Measurements from ENCODE around the gene PDE4B.
A peak's percentile ranks its signal among the peaks of the same experiment; 100 is the strongest.

Gene PDE4B

GRCh38 chr1:65792669-65793358, at the start of gene PDE4B:
PDE4B (plus strand) TSS chr1:65792895.
- no peak for DNase-seq

GRCh38 chr1:65744731-65745130, 48.0 kb upstream of the PDE4B start:
- DNase-seq: no peak

DNA sequence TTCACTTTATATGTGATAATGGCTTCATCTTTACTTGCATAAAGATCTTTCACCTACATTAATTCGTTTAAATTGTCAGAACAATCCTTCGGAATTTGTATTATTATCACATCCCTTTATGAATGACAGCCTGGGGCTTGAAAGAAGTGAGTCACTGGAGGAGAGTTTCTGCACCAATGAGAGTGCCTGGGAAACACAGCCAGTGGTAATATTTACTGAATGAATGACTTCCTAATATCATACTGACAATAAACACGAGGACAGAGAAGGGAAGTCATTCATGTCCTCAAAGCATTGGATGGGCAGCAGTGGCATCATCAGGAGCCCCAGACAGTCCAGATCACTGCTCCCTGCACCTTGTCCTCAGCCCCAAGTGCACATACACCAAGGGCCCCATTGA, 40.7 kb upstream of the PDE4B start:
- no peak for DNase-seq

DNA sequence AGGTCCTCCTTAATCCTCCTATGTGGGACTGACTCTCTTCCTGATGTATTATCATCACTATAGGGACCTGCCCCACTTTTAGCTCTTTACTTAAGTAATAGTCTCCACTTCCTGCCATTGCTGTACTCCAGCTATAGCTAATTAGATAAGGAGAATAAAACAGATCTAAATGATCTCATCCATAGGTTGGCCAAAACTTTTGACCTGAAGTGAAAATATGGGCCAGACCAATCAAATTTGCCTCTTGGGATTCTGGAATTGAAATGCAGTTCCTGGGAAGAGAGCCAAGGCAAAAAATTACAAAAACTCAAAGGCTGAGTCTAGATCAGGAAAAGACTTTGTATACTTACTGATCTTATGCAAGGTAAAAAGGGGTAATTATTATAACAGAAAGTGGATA, 36.1 kb upstream of the PDE4B start:
- no peak for DNase-seq

DNA sequence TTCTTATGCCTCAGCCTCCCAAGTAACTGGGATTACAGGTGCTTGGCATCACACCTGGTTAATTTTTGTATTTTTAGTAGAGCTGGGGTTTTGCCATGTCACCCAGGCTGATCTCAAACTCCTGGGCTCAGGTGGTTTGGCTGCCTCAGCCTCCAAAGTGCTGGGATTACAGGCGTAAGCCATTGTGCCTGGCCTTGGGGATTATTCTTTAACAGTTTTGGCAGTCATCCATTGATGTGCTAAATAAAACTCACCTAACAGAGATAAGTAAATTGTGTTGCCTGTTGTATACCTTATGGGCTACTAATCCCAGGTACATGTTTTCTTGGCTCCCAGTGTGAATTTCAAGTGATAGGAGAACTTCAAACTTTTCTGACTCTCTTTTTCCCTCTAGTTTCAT, 35.2 kb upstream of the PDE4B start:
- no peak for DNase-seq

GRCh38 chr1:65758128-65758527, 34.6 kb upstream of the PDE4B start:
- no peak for DNase-seq

GRCh38 chr1:65759516-65759915, 33.2 kb upstream of the PDE4B start:
- no peak for DNase-seq

DNA sequence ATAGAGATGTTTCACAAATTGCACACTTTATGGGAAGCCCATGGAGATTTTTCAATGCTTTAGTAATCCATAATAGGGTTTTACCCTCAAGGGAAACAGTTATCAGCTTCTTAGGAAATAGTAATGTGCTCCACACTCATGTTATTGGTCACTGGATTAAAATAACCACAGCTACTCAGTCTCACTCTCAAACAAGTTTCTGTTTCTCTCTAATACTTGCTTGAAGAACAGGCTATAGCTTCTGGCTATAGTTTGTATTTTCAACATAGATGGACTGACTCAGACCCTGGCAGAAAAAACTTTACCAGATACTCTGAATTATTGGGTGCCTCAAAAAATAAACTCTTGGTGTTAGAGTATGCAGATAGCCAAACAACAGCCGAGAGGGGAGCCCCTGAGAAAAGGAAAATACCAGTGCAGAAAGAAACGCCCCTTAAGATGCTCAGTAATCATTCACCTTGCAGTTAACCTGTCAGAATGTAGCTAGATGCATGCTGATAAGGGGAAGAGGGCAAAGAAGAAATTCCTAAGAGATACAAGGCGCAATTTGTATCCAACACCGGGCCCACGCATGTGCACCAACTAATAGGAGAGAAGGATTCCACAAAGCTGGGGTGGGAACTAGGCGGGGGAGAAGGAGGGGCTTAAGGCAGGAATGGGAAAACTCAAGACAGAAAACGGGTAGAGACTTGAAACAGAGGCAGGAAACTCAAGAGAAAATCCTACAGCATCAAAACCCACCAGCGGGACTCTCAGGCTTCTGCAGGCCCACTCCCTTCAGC, 30.4 kb upstream of the PDE4B start:
- DNase-seq: no peak

DNA sequence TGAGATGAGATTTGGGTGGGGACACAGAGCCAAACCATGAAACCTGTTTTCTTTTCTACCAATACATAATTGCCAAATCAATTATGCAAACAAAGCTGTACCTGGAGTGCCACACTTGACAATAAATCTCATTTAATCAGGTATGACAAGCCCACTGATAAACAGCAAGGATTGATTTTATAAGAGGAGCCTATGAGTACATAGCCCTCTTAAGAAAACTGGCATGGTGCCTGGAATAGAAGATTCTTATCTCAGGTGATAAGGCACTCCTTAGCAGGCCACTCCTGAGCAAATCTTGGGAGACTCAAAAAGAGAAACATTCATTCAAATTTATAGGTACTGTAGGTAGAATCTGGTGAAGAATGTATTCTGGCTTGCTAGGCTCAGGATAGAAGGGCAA, 28.6 kb upstream of the PDE4B start:
- no peak for DNase-seq

DNA sequence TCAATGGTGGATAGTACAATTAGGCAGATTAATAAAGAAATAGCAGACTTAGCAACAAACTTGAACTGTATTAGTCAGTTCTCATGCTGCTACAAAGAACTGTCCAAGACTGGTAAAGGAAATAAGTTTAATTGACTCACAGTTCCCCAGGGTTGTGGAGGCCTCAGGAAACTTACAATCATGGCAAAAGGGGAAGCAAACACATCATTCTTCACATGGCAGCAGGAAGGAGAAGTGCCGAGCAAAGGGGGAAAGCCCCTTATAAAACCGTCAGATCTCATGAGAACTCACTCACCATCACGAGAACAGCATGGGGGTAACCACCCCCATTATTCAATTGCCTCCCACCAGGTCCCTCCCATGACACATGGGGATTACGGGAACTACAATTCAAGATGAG, 27.1 kb upstream of the PDE4B start:
- DNase-seq: no peak

DNA sequence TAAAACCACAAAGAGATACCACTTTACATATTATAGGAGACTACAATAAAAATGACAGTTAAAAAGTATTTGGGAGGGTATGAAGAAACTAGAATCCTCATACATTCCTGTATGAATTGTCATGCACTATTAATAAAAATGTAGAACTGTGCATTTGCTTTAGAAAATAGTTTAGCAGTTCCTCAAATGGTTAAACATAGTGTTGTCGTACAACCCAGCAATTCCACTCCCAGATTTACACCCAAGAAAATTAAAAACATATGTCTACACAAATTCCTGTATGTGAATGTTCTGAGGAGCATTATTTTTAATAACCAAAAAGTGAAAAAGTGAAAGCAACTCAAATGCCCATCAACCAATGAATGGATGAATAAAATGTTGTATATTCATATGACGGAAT, 23.1 kb upstream of the PDE4B start:
- DNase-seq: no peak

DNA sequence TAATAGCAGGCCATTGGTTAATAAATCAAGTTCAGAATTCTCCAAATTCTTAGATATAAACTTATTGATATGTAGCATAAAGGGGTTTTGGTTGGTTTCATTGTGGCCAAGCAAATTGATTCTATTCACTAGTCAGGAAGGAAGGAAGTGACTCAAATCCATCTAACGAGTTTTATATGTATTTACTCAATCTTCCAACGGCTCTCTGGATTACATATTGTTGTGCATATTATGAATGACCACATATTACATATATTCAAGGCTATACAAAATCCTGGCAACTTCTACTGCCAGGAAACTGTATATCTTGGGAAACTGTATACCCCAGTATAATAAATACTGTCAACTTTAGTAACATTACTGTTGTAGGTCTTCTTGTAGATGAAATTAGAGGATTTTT, 20.1 kb upstream of the PDE4B start:
- DNase-seq: no peak

DNA sequence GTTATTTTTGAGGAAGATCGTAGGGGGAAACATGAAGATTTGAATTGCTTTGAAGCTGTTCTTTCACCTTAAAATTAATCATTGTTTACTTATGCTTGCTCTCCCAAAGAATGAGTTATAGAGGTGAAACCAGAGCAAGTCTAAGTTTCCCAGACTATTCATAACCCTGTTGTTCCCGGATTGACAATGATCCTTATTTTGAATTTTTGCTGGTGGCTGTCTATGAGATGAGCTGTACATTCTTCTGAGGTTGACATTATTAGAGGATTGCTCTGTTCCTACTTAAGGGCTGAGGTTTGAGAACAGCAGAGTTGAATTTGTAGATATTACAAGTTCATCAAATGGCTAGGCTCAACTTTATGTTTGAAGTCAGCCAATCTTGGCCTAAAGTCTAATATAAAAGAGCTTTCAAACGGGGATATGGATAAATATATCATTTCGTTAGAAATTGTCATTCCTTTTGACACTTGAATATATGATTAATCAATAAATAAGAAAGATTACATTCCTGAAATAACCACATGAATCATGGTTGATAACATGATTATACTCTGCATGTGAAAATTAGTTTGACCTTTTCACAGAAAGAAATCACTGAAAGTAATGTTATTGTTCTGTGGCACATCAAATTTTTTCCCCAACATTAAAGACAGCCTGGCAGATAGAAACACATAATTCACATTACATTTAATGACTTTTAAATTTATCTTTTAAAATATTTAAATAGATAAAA, 19.1 kb upstream of the PDE4B start:
- DNase-seq: no peak

GRCh38 chr1:65788762-65789161, 3.9 kb upstream of the PDE4B start:
- no peak for DNase-seq

- DNase-seq: no peak
Measured at GRCh38 chr1:65791396-65791795, 1.3 kb upstream of the PDE4B start.

- no peak for DNase-seq
Measured at GRCh38 chr1:65791801-65792668, 660 bp upstream of the PDE4B start.

GRCh38 chr1:65793359-65793732, 651 bp downstream of the PDE4B start:
- no peak for DNase-seq

DNA sequence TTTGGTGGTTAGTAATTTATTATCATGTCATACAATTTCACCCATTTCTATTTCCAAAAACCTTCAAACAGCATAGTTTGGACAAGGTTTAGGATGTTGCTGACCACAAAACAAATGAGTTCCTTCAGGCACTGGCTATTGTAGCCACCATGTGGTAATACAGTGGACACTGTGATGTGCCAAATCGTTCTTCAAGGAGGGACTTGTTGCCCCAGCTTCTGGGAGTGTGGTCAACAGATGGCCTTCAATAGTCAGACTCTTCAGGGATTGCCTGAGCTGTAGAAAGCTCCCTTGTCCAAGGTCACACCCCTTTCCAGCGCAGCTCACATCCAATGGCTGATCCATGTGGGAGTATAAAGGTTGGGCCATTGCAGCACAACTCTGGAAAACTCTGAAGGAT, 2.6 kb downstream of the PDE4B start:
- DNase-seq: no peak

GRCh38 chr1:65799601-65800000, 6.9 kb downstream of the PDE4B start:
- DNase-seq: no peak

- no peak for DNase-seq
Measured at GRCh38 chr1:65804584-65804983, 11.9 kb downstream of the PDE4B start.

DNA sequence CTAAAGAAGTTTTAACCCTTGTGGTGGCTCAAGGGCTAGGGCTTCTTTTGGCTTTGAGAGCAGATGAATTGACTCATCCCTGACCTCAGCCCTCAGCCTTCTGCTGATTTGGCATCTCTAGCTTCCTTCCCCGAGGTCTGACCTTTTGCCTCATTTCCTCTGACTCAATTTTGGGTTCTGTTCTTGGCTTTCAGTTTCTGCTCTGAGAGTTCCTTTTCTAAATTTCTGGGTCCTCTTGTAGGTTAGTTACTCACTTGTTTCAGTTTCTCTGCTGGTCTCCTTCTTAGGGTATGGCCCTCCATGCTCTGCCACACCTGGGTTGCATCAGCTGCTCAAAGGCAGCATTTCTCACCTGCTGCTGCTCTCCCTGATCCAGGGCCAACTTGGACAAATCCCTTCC, 19.4 kb downstream of the PDE4B start:
- DNase-seq: peak; percentile 28

GRCh38 chr1:65813956-65814355, 21.3 kb downstream of the PDE4B start:
- DNase-seq: no peak

GRCh38 chr1:65814752-65815151, 22.1 kb downstream of the PDE4B start:
- no peak for DNase-seq

All from stimulated activated CD4-positive, alpha-beta T cell treated with anti-CD3 and anti-CD28 coated beads, Interleukin-4, amount 100 ng/mL, for 1 hour (primary cell).